D721Med (cell line): ENCODE data around the gene PSORS1C2.
A peak's percentile ranks its signal among the peaks of the same experiment; 100 is the strongest.

ENCODE experiments used
- DNase-seq: peaks from one replicate; pipeline ENCODE4 v3.0.0; 2011; ENCODE audit warnings: low spot score; ENCODE audit not compliant: insufficient read length
- FAIRE-seq: peaks from 2 replicates; lab custom pipeline; 2011; peaks lifted over from hg19 to GRCh38; lab: Jason Lieb, UNC
- TF ChIP-seq, protein P1 (sequence below): IDR thresholded peaks from 2 replicates; pipeline ENCODE4 v1.5.1; 2012; ENCODE audit warnings: mild to moderate bottlenecking, control low read depth; ENCODE audit not compliant: insufficient read depth; ENCODE audit errors: missing control alignments

The PSORS1C2 gene

GRCh38 chr6:31143148-31143547 lies 4.3 kb upstream of the PSORS1C2 start:
- FAIRE-seq: no peak
- TF ChIP-seq, protein P1, sequence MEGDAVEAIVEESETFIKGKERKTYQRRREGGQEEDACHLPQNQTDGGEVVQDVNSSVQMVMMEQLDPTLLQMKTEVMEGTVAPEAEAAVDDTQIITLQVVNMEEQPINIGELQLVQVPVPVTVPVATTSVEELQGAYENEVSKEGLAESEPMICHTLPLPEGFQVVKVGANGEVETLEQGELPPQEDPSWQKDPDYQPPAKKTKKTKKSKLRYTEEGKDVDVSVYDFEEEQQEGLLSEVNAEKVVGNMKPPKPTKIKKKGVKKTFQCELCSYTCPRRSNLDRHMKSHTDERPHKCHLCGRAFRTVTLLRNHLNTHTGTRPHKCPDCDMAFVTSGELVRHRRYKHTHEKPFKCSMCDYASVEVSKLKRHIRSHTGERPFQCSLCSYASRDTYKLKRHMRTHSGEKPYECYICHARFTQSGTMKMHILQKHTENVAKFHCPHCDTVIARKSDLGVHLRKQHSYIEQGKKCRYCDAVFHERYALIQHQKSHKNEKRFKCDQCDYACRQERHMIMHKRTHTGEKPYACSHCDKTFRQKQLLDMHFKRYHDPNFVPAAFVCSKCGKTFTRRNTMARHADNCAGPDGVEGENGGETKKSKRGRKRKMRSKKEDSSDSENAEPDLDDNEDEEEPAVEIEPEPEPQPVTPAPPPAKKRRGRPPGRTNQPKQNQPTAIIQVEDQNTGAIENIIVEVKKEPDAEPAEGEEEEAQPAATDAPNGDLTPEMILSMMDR: no peak
- DNase-seq: no peak

- FAIRE-seq (no peak), DNase-seq (peak; percentile 59)
- TF ChIP-seq, protein P1: no peak
These were observed 3.5 kb upstream of the PSORS1C2 start for GRCh38 chr6:31142361-31142761.

- DNase-seq: no peak
- no peak for FAIRE-seq
- TF ChIP-seq, protein P1: no peak
These were observed 1.8 kb upstream of the PSORS1C2 start for GRCh38 chr6:31140643-31141042.

GRCh38 chr6:31139599-31139998 lies 733 bp upstream of the PSORS1C2 start:
- DNase-seq (no peak), FAIRE-seq (no peak)
- TF ChIP-seq, protein P1: no peak

DNA sequence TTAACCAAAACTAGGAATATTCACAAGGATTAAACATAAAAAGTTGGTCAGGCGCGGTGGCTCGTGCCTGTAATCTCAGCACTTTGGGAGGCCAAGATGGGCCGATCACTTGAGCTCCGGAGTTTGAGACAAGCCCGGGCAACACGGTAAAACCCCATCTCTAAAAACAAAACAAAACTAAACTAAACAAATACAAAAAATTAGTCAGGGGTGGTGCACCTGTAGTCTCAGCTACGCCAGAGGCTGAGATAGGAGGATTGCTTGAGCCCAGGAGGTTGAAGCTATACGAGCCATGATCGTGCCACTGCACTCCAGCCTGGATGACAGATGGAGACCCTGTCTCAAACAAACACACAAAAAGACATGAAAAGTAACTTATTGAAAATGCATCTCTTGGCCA lies 3.2 kb downstream of the PSORS1C2 start:
- FAIRE-seq (no peak), DNase-seq (no peak)

DNA sequence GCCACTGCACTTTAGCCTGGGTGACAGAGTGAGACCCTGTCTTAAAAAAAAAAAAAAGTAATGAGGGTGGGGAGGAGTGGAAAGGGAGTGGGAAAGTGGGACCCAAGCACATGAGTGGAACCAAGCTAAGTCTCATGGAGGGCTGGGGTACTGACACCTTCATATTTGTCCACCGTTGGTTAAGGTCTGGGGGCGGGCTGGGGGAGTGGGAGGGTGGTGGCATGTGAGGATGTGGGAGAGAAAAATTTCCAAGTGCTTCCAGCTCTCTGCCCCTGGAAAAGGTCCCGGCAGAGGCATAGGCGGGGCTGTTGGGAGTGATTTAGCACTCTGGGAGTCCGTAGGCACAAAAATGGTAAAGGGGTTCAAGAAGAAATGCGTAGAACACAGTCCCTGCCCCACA lies 6.1 kb downstream of the PSORS1C2 start:
- DNase-seq (no peak), FAIRE-seq (no peak)
- TF ChIP-seq, protein P1: no peak

More for the DNA sequence above, 3.2 kb downstream of the PSORS1C2 start:
- TF ChIP-seq, protein P1: no peak

DNA sequence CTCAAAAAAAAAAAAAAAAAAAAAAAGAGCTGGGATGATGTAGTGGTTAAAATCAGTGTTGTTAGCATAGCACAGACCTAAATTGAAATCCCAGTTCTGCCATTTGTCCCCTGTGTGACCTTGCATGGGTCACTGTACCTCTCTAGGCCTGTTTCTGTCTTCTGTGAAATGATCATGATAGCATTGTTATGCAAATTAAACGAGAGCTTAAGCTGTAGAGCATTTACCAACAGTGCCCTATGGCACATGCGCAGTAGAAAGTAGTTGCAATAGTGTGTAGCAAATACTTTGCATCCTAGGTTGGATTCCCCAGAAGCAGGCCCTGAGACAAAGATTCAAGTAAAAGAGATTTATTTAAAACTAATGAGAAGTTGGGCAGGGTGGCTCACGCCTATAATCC lies 7.3 kb downstream of the PSORS1C2 start:
- no peak for DNase-seq
- FAIRE-seq: no peak
- TF ChIP-seq, protein P1: no peak
